GM12892 (cell line): ENCODE data around the gene MAP7D2.
A peak's percentile ranks its signal among the peaks of the same experiment; 100 is the strongest.

Source experiments
- DNase-seq: peaks from one replicate; pipeline ENCODE4 v3.0.0; 2011; ENCODE audit not compliant: insufficient read length
- FAIRE-seq: peaks from 2 replicates; lab custom pipeline; 2011; peaks lifted over from hg19 to GRCh38; lab: Jason Lieb, UNC
- POLR2A ChIP-seq: IDR thresholded peaks from 2 replicates; pipeline ENCODE4 v1.6.1; 2011; ENCODE audit warnings: low read depth, low read length, control low read depth
- POLR2AphosphoS5 ChIP-seq: IDR thresholded peaks from 2 replicates; pipeline ENCODE4 v1.6.1; 2011; ENCODE audit warnings: low read depth, low read length, control low read depth
- TAF1 ChIP-seq: IDR thresholded peaks from 2 replicates; pipeline ENCODE4 v1.6.1; 2011; ENCODE audit warnings: low read depth, mild to moderate bottlenecking, control low read depth, low read length, borderline replicate concordance

MAP7D2 gene

DNA sequence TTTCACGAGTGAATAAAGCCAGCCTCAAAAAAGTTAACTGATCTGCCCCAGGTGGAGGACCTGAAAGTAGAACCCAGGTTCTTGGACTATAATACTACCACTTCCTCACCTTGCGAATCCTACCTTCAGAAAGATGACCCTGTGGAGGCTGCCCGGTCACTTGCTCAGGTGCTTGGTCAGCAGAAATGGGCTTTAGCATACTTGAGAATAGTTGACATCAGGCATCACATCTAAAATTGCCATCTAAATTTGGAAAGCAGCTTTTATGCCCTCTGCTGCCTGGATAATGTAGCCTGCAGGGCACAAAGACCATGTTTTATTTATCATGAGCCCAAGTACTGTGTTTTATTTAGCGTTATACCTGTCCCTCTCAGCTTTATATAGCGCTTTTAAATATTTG, 128.9 kb downstream of the MAP7D2 start:
- DNase-seq, result no peak
- TF ChIP-seq TAF1, result no peak
- TF ChIP-seq POLR2A, result no peak
- no peak for TF ChIP-seq POLR2AphosphoS5
- FAIRE-seq, result peak; percentile 36

DNA sequence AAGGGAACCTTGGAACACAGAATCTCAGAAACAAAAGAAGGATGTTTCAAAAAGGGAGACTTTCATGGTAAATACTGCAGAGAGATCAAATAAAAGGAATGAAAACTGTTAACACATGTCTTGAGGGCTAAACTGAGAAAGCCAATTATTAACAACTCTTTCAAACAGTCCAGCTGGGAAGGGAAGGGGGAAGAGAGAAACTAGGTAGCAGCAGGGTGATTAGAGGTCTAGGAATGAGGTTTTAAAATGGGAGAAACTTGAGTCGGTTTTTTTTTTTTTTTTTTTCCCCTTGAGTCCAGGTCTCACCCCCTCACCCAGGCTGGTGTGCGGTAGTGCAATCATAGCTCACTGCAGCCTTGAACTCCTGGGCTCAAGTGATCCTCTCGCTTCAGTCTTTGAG, 130.2 kb downstream of the MAP7D2 start:
- no peak for TF ChIP-seq POLR2AphosphoS5
- TF ChIP-seq POLR2A, result no peak
- no peak for TF ChIP-seq TAF1
- FAIRE-seq (peak; percentile 17), DNase-seq (no peak)

DNA sequence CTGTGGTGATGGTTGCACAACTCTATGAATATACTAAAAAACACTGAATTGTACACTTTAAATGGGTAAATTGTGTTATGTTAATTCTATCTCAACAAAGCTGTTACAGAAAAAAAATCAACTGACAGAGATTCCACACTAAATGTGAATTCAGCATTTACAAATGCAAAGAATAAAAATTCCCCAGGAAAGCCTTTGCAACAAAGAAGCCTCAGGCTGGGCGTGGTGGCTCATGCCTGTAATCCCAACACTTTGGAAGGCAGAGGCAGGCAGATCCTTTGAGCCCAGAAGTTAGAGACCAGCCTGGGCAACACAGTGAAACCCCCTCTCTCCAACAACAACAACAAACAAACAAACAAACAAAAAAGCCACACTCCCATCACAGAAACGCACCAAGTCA, 134.8 kb downstream of the MAP7D2 start:
- FAIRE-seq, result no peak

DNA sequence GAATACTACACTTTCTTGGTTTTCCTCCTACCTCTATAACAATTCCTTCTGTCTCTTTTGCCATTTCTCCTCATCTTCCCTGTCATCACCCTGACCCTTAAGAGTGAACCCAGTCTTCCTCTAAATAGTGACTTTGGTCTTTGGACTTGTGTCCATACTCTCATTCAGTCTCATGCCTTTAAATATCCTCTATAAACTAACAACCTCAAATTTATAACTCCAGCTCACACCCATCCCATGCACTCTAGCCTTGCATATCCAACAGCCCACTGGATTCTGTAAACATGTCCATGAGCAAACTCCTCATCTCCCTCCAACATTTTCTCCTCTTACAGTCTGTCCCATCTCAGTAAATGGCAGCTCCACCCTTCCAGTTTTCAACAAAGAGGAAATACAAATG, 140.9 kb downstream of the MAP7D2 start:
- no peak for DNase-seq
- TF ChIP-seq POLR2AphosphoS5, result no peak
- TF ChIP-seq TAF1, result no peak
- no peak for TF ChIP-seq POLR2A
- no peak for FAIRE-seq

More for the DNA sequence above, 134.8 kb downstream of the MAP7D2 start:
- TF ChIP-seq POLR2AphosphoS5, result no peak
- TF ChIP-seq POLR2A, result no peak
- no peak for TF ChIP-seq TAF1
- no peak for DNase-seq

DNA sequence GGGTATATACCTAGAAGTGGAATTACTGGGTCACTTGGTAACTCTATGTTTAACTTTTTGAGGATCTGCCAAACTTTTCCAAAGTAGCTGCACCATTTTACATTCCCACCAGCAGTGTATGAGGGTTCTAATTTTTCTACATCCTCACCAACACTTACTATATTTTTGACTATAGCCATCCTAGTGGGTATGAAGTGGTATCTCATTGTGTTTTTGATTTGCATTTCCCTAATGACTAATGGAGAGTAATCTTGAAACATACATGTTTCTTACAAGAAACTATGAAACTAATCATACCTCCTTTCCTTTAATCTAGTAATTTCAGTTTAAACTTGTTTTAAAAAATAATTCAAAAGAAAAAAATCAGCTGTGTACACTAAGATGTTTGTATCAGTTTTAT, 143.7 kb downstream of the MAP7D2 start:
- TF ChIP-seq POLR2AphosphoS5, result no peak
- no peak for TF ChIP-seq TAF1
- TF ChIP-seq POLR2A, result no peak
- DNase-seq (no peak), FAIRE-seq (peak; percentile 46)

DNA sequence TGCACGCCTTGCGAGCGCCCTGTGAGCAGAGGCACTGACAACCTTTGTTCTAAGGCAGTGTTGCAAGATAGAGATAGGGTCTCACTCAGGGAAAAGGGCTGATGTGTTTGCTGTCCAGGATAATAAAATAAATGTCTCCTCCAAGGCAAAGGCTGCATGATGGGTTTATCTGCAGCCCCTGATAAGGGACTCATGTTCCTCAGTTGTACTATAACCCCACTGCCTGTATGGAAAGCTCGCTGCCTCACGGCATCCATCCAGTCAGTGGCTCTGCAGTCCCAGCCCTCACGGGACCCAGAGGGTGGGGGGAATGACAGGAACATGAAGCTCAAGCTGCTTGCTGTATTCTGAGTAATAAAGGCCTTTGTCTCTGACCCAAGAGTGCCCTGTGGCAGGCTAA, 148.4 kb downstream of the MAP7D2 start:
- no peak for FAIRE-seq
- no peak for DNase-seq

DNA sequence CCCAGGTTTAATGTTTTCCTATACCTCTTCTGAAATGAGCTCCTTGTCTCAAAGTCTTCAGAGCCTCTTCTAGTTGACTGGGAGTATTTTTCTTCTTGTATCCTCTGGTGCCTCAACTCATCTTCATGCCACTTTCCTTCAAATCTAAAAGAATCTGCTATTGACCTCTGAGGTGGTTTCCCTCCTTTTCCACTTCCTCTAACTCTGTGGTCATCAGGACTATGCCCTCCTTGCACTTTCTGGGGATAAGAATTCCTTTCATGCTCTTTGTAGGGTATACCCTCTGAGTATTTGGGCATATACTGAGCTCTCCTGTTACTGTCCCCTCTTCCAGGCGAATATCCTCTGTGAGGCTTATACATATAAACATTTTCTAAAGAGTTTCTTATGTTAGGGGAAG, 150.7 kb downstream of the MAP7D2 start:
- peak; percentile 57 for FAIRE-seq
- no peak for TF ChIP-seq TAF1
- no peak for TF ChIP-seq POLR2AphosphoS5
- no peak for TF ChIP-seq POLR2A
- DNase-seq, result no peak

More for the DNA sequence above, 148.4 kb downstream of the MAP7D2 start:
- TF ChIP-seq TAF1, result no peak
- TF ChIP-seq POLR2A, result no peak
- no peak for TF ChIP-seq POLR2AphosphoS5

DNA sequence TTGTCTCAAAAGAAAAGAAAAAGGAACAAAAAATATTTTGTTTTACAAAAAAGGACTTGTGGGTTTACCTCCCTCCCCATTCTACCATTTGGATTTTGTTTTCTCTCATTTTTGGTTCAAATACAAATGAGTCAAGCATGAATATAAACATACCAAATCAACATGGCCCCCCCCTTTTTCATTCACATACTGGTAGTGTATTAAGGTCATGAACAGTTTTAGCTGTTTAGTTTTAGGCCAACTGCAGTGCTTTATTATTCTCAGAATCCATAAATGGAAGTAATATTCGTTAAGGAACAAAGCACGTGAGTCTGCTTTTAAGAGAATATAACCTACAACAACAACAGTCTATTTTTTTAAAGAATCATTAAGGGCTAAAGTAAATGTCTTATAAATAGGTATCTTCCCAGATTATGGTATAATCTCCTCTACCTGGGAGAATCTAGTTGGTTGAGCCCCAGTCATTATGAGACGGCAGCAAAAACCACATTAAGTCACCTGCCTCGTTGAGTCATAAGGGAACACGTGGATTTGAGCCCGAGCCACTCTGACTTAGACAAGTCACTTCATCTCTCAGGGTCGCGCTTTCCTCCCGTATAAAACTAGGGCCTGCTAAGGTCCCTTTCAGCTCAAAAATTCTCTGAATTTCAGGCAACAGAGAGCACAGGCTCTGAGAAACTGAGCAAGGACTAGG, 152.5 kb downstream of the MAP7D2 start:
- no peak for DNase-seq
- FAIRE-seq, result peak; percentile 79
- TF ChIP-seq TAF1, result no peak
- no peak for TF ChIP-seq POLR2AphosphoS5
- TF ChIP-seq POLR2A, result no peak

DNA sequence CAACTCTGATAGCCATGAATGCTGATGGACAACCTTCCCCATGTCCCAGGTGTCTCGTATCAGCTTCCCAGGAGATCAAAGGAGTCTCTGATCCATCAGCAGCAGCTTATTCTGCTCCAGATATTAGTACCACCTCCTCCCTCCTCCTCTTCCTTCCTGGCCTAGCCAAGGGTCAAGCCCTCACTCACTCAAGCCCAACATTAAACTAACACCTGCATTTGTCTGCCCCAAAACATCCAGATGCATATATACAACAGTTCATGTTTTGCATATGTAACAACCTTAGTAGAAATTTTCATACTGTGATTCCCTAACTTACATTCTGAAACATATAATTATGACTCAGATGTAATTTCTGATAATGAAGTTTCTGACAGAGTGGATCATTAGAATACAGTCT, 155.8 kb downstream of the MAP7D2 start:
- TF ChIP-seq TAF1 (no peak), POLR2A (no peak)
- DNase-seq (no peak), FAIRE-seq (peak; percentile 21)

DNA sequence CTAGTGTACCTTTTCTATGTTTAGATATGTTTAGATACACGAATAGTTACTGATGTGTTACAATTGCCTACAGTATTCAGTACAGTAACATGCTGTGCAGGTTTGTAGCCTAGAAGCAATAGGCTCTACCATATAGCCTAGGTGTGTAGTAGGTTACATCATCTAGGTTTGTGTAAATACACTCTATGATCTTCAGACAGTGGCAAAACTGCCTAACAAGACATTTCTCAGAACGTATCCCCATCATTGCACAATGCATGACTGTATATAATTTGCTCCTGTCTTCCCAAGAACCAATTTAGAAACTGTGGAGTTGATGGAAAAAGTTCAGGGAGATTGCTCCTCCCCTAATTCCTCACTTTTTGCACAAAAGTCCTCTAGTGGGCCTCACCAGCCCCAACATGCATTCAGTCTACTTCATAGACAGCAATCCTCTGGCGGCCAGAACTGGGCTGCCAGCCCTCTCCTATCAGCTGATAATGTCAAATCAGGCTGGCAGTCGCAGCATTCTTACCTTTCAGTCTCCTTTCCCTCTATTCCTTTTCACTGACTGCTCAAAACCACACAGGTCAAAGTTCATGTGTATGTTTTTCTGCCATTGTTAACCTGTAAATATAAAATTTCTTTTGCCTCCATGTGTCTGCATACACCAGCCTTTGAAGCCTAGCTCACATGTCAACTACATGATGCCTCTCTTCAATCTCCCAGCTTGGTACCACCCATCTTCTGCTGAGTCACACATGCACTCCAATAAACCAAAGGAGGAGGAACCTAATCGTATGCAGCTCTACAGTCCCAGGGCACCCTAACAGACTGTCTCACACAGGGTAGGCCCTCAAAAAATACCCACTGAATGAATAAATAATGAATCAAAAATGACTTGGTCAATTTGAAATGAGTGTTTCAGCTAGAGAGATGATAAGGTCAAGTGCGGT, 157.9 kb downstream of the MAP7D2 start:
- TF ChIP-seq POLR2A (no peak), TAF1 (no peak), POLR2AphosphoS5 (no peak)
- DNase-seq, result no peak
- FAIRE-seq, result peak; percentile 40

DNA sequence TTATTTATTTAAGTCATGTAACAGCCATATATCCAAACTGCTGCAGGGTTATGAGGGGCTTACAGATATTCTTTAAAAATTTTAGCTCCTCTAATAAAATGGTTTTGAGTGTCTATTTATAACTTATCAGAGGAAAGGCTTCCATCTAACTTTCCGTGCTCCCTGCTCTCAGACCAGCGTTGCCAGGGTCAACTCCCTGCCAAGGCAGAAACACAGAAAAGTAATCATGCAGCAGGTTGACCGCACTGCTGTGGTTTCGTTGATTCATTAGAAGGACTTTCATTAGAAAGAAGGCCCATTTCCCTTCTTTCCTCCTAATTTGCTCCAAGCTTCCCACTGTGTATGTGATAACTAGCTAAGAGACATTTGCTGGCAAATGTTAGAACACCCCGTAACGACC, 159.8 kb downstream of the MAP7D2 start:
- no peak for DNase-seq
- TF ChIP-seq TAF1 (no peak), POLR2A (no peak), POLR2AphosphoS5 (no peak)
- FAIRE-seq, result no peak
